GM19468 (cell line): ENCODE results near the gene SHPK.

Experiments used
- ATAC-seq: cut with Tn5 transposase; IDR thresholded peaks from one replicate; pipeline ENCODE4 v1.9.1; 2021; ENCODE audit warnings: mild to moderate bottlenecking, moderate library complexity, moderate number of reproducible peaks; ENCODE audit not compliant: unreplicated experiment; ENCODE audit errors: extremely low read depth

Gene SHPK

GRCh38 chr17:3663102-3664011 lies 27.3 kb upstream of the SHPK start:
- no peak for ATAC-seq

DNA sequence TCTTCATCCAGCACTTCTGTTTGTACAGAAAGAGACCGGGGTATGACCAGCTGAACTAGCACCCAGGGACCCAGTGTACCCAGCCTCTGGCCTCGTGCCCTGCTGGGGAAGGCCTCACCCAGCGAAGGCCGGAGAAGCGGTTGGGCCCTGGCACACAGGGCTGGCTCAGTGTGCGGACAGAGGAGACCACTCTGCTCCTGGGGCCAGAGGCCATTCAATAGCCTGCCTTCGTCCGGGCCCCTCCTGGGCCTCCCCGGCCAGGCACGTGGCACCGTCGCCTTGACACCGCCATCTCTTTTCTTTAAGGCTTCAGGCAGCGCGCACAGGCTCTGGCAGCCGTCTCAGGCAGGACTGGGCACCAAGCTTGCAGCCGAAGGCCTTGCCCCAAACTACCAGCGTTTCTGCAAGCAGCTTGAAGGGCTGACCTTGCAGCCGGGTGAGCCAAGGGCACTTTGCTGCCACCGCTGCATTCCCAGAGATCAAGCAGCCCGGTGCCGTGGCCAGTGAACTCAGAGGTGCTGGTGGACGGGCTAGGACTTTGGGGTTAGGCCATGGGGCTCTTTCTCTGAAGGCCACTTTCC lies 24.4 kb upstream of the SHPK start:
- no peak for ATAC-seq

DNA sequence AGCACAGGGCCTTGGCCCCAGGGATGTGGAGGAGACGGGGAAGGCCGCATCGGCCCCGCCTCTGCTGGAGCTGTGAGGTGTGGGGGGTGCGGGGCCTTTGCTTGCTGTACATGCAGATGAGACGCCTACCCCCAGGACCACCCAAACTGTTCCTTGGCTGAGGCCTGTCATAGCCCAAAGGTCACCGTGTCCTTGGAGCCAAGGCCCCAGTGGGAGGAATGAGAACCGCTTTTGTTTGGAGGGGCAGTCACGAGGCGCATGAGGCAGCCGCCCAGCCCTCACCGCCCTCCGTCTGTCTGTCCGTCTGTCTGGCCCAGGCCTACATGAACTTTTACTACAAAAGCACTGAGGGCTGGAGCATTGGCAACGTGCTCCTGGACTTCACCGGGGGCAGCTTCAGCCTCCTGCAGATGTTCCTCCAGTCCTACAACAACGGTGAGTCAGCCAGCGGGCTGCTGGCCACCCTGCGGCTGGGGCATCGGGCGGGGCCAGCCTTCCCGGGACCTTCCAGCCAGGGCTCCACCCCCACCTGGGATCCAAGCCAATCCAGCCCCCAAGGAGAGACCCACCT lies 23.6 kb upstream of the SHPK start:
- ATAC-seq: no peak

- ATAC-seq: no peak
Observed at GRCh38 chr17:3658784-3659449, 22.9 kb upstream of the SHPK start.

DNA sequence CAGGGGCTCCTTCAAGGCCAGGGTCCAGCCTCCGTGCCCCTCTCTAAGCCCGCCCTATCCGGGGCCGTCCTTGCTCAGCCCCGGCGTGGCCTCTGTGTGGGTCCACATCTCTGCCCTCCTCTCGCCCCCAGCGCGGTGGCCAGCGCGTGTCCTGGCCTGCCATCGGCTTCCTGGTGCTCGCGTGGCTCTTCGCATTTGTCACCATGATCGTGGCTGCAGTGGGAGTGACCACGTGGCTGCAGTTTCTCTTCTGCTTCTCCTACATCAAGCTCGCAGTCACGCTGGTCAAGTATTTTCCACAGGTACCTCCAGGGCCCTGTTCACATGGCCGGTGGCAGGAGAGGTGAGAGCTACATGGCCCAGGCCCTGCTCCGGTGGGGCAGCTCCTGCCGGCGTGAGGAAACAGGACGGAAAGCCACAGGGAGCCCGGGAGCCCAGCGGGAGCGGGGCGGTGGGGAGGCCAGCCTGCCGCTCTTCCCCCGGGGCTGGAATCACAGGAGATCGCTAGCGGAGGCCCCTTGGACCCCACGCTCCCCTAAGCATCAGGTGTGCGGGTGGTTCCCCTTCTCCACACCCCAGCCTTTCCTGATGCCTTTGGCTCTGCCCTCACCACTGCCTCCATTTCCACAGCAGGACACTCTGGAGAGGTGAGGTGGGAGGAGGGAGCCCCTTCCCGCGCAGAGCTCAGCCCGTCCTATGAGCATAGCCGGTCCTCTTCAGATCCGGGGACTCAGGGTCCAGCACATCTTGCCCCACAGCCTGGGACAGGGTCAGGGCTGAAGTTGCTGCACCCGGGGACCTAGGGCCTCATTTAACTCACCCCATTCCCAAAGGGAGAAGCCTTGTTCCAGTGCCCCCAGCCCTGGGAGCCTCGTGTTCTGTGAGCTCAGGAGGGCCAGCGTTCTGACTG lies 22.1 kb upstream of the SHPK start:
- no peak for ATAC-seq

GRCh38 chr17:3657588-3657869 lies 21.5 kb upstream of the SHPK start:
- no peak for ATAC-seq

DNA sequence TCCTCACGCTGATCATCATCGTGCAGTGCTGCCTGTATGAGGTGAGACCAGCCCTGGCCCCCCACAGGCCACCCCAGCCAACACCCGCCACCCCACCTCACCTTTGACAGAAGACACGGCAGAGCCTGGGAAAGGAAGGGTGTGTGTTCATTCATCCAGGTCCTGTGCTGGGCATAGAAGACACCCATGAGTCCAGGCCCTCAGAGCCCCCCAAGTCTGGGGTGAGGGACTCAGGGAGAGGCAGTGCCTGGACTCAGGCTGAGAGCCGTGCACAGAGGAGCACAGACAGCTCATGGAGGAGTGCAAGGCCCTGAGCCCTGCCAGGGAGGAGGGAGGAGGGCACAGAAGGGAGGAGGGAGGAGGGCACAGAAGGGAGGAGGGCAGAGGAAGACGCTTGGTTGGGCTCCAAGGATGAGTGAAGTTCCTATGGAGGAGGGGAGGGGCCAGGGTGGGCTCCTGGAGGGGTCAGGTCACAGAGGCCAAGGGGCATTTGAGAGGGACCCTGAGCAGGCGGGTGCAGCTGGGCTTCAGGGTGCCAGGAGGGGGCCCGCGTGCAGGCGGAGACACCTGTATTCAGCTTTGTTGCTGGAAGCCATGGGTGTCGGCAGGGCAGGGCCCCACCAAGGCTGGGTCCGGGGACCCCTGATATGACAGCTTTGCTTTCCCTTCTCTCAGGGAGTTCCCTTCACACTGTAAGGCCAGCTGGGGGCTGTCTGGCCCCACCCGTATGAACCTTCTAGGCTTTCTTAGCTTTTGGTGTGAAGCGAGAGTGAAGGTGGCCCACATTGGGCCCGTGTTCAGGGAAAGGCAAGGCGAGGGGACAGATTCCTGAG lies 20.9 kb upstream of the SHPK start:
- ATAC-seq: no peak

DNA sequence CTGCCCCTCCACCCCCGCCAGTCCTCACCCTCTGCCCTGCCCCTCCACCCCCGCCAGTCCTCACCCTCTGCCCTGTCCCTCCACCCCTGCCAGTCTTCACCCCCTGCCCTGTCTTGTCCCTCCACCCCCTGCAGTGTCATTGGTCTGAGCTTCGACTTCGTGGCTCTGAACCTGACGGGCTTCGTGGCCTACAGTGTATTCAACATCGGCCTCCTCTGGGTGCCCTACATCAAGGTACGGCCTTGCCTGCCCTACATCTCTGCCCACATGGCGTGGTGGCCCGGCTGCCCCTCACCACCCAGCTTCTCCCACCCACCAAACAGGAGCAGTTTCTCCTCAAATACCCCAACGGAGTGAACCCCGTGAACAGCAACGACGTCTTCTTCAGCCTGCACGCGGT lies 20.3 kb upstream of the SHPK start:
- ATAC-seq: no peak

DNA sequence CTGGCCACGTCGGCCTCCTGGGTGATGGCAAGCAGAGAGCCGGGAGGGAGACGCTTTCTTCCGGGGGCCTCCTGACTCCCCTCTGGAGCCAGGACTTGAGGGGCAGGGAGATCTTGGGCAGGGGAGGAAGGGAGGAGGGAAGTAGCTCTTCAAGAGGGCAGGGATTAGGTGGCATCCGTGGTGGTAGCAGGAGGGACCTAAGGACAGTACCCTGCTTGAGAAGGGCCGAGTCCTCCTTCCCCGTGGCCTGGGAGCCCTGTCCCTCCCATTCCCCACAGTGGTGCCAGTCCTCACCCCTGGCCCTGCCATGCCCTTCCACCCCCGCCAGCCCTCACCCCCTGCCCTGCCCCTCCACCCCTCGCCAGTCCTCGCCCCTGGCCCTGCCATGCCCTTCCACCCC lies 19.7 kb upstream of the SHPK start:
- ATAC-seq: no peak

DNA sequence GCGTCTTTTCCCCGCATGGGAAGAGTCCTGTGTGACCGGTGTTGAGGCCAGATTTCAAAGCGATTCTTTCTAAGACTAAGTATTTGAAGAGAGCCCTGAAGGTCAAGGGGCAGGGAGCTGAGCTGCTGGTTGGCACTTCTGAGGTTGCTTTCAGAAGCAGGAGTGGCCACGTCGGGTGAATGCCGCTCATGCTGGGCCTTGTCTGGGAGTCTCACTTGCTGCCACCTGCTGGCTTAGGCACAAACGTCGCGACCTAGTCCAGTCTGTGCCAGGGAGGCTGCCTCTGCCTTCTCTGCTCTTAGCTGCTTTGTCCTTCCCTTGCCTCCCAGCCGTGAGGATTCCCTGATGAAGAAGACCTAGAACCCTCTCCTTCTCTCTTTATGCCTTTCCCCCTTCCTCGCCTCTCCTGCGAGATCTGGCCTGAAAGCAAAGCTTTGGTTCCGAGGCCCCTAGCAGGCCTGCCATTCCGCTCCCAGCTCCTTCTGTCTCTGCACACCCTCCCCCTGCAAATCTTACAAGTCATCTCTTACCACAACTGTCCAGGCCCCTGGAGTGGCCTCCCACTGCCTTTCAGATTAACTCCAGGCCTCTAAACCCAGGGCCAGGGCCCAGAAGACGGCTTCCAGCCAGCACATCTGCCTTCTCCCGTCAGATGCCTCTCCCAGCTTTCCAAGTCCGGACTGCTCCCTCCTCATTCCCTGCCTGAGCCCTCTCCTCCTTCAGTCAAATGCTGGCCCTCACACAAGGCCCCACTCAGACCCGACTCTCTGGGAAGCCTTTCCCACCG lies 11.9 kb upstream of the SHPK start:
- ATAC-seq: no peak

DNA sequence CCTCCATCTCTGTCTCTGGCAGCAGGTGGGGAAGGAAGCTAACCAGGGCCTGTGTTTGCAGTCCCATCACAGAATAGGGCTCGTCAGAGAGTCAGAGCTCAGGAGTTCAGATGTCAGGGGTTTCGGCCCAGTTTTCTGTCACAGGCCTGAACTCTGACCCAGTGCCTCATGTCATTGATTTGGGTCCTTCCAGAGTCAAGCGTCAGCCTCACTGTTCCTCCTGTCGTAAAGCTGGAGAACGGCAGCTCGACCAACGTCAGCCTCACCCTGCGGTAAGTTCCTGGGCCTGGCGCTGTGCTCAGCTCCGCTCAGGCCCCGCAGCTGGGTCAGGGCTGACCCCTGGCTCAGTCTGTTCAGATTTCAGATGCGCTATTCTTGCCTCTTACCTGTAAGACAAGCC lies 11.2 kb upstream of the SHPK start:
- no peak for ATAC-seq

- no peak for ATAC-seq
Observed at GRCh38 chr17:3645310-3645709, 9.3 kb upstream of the SHPK start.

DNA sequence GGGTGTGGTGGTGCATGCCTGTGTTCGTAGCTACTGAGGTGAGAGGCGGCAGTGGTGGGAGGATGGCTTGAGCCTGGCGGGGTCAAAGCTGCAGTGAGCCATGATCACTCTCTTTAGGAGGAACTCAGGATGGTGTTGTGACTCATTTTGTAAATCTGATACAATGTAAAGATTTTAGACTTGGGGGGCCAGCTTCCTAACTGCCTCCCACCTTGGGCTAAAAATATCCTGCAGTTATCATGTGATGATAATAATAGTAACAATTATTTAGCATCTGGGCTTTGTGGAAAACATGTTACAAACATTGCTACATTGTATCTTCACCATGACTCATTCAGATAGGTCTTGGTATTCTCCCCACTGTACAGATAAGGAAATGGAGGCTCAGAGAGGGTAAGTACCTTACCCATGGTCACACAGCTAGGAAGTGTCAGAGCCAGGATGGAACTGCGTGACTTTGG lies 7.9 kb upstream of the SHPK start:
- no peak for ATAC-seq

DNA sequence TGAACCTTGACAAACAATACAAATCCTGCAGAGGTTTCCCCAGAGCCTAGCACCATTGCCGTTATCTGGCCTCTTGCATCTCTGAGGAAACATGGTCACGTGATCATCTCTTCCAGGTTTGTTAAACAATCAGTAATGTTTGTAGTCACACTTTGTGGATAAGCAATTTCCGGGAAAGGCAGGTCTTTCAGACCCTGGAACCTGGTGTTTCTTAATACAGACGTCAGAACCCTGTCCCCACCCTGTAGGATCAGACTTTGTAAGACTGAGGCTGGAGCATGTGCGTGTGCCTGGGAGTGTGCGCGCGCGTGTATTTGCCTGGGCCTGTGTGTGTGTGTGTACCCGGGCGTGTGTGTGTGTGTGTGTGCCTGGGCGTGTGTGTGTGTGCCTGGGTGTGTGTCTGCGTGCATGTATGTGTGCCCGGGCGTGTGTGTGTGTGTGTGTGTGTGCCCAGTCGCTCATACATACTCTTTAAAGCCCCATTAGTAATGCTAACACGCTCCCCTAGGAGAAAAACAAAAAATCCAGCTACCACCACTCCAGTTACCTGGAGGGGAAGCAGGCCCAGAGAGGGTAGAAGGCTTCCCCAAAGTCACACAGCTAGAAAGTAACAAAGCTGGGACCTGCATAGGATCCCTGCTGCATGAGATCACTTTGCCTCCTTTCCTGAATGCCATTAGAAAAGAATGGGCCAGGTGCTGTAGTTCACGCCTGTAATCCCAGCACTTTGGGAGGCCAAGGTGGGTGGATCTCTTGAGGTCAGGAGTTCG lies 5.9 kb upstream of the SHPK start:
- no peak for ATAC-seq

GRCh38 chr17:3641014-3641413 lies 5.0 kb upstream of the SHPK start:
- no peak for ATAC-seq

- ATAC-seq: no peak
Observed at GRCh38 chr17:3639981-3640596, 4.0 kb upstream of the SHPK start.

DNA sequence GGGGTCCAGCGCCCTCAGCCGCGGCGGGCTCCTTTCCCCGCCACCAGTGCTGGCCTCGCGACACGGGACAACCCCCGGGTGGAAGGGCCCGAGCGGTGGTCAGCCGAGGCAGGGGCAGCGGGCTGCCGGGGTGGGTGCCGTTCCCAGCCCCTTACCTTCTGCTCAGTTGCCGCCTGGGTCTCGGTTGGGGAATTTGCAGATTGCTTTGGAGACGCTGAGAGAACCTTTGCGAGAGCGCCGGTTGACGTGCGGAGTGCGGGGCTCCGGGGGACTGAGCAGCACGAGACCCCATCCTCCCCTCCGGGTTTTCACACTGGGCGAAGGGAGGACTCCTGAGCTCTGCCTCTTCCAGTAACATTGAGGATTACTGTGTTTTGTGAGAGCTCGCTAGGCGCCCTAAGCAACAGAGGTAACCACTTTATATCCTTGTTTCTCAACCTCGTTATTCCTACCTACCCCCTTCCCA lies 891 bp upstream of the SHPK start:
- no peak for ATAC-seq
